ENCODE measurements around the gene MKX.

Gene MKX

GRCh38 chr10:27774831-27775230 is 29.2 kb upstream of the MKX start:
- DNase-seq, result no peak
- H3K4me3 ChIP-seq (ENCODE audit: low read length), result no peak overlapping the region
- no peaks in the 10 kb centered on the region for H3K9me3 ChIP-seq (replicated peaks; ENCODE audit: insufficient read depth, low read length)
- no peak overlapping the region for H3K4me2 ChIP-seq (ENCODE audit: low read depth, low read length)
- no peaks in the 10 kb centered on the region for H3K9me2 ChIP-seq (replicated peaks; ENCODE audit: insufficient read depth, low read length)
- H3F3A ChIP-seq (ENCODE audit: insufficient read depth, low read length), result no peaks in the 10 kb centered on the region
- H4K20me1 ChIP-seq (ENCODE audit: insufficient read depth, low read length), result no peaks in the 10 kb centered on the region
- H3K27me3 ChIP-seq (replicated peaks; ENCODE audit: insufficient read depth, low read length), result no peaks in the 10 kb centered on the region
- H3K9ac ChIP-seq (ENCODE audit: low read length), result no peak overlapping the region
- TF ChIP-seq EZH2 (optimal IDR thresholded peaks at IDR 0.05; ENCODE audit: low read depth, low read length) (no peak), EZH2phosphoT487 (IDR thresholded peaks at IDR 0.05; ENCODE audit: low read length) (no peak), CTCF (IDR thresholded peaks at IDR 0.05; ENCODE audit: low read length) (no peak)
- H2AFZ ChIP-seq (ENCODE audit: low read length), result no peak overlapping the region
- no peaks in the 10 kb centered on the region for H3K4me1 ChIP-seq (ENCODE audit: low read length)
- H3K27ac ChIP-seq (ENCODE audit: low read length), result no peak overlapping the region
- no peaks in the 10 kb centered on the region for H3K79me2 ChIP-seq (ENCODE audit: low read length)
- H3K36me3 ChIP-seq (replicated peaks; ENCODE audit: insufficient read depth, low read length), result no peaks in the 10 kb centered on the region

GRCh38 chr10:27771231-27771630 is 25.6 kb upstream of the MKX start:
- Histone ChIP-seq H4K20me1 (ENCODE audit: insufficient read depth, low read length) (no peaks in the 10 kb centered on the region), H2AFZ (ENCODE audit: low read length) (no peak overlapping the region), H3K9me3 (replicated peaks; ENCODE audit: insufficient read depth, low read length) (no peaks in the 10 kb centered on the region), H3K9me2 (replicated peaks; ENCODE audit: insufficient read depth, low read length) (no peaks in the 10 kb centered on the region), H3F3A (ENCODE audit: insufficient read depth, low read length) (no peaks in the 10 kb centered on the region), H3K4me2 (ENCODE audit: low read depth, low read length) (no peak overlapping the region), H3K27me3 (replicated peaks; ENCODE audit: insufficient read depth, low read length) (no peaks in the 10 kb centered on the region), H3K27ac (ENCODE audit: low read length) (no peak overlapping the region), H3K4me3 (ENCODE audit: low read length) (no peak overlapping the region), H3K79me2 (ENCODE audit: low read length) (no peaks in the 10 kb centered on the region), H3K36me3 (replicated peaks; ENCODE audit: insufficient read depth, low read length) (no peaks in the 10 kb centered on the region), H3K9ac (ENCODE audit: low read length) (no peak overlapping the region), H3K4me1 (ENCODE audit: low read length) (peaks cover 6% of the 10 kb centered on the region; the same call in 1 of the 2 replicates)
- no peak for DNase-seq
- no peak for TF ChIP-seq CTCF (IDR thresholded peaks at IDR 0.05; ENCODE audit: low read length)
- no peak for TF ChIP-seq EZH2phosphoT487 (IDR thresholded peaks at IDR 0.05; ENCODE audit: low read length)
- no peak for TF ChIP-seq EZH2 (optimal IDR thresholded peaks at IDR 0.05; ENCODE audit: low read depth, low read length)

GRCh38 chr10:27770181-27770580 is 24.6 kb upstream of the MKX start:
- Histone ChIP-seq H3K79me2 (ENCODE audit: low read length) (no peaks in the 10 kb centered on the region), H3K9me3 (replicated peaks; ENCODE audit: insufficient read depth, low read length) (no peaks in the 10 kb centered on the region), H3K9ac (ENCODE audit: low read length) (no peak overlapping the region), H3K9me2 (replicated peaks; ENCODE audit: insufficient read depth, low read length) (no peaks in the 10 kb centered on the region), H3F3A (ENCODE audit: insufficient read depth, low read length) (no peaks in the 10 kb centered on the region), H3K36me3 (replicated peaks; ENCODE audit: insufficient read depth, low read length) (no peaks in the 10 kb centered on the region), H3K27ac (ENCODE audit: low read length) (no peak overlapping the region), H4K20me1 (ENCODE audit: insufficient read depth, low read length) (no peaks in the 10 kb centered on the region), H3K4me3 (ENCODE audit: low read length) (no peak overlapping the region), H3K27me3 (replicated peaks; ENCODE audit: insufficient read depth, low read length) (no peaks in the 10 kb centered on the region), H2AFZ (ENCODE audit: low read length) (no peak overlapping the region), H3K4me1 (ENCODE audit: low read length) (peaks cover 6% of the 10 kb centered on the region; the same call in 1 of the 2 replicates), H3K4me2 (ENCODE audit: low read depth, low read length) (no peak overlapping the region)
- no peak for DNase-seq
- TF ChIP-seq EZH2phosphoT487 (IDR thresholded peaks at IDR 0.05; ENCODE audit: low read length) (no peak), CTCF (IDR thresholded peaks at IDR 0.05; ENCODE audit: low read length) (no peak), EZH2 (optimal IDR thresholded peaks at IDR 0.05; ENCODE audit: low read depth, low read length) (no peak)
